Measurements from ENCODE around the gene DPPA2. TPM values are rescaled to one million over a fixed set of nuclear protein-coding genes. Genes with fewer than 3 reads are reported as not detected.
"Not testable (repeated sequence)": the region's sequence is repeated elsewhere in the genome, so short reads cannot be mapped to it uniquely, and the experiment has no call there.

Gene DPPA2
- polyA plus RNA-seq, result 0.03 TPM
- long read RNA-seq, donor 1, result 0 reads
- long read RNA-seq, donor 2, result 0 reads
- long read RNA-seq, donor 3, result 0 reads
- long read RNA-seq, donor 4, result 0 reads
- long read RNA-seq, donor 5, result 0 reads
- long read RNA-seq, donor 6, result 0 reads
- long read RNA-seq, donor 7, result 0 reads
- long read RNA-seq, donor 8, result 0 reads
- long read RNA-seq, donor 9, result 0 reads
- long read RNA-seq, donor 10, result 0 reads
- long read RNA-seq, donor 11, result 0 reads

DNA sequence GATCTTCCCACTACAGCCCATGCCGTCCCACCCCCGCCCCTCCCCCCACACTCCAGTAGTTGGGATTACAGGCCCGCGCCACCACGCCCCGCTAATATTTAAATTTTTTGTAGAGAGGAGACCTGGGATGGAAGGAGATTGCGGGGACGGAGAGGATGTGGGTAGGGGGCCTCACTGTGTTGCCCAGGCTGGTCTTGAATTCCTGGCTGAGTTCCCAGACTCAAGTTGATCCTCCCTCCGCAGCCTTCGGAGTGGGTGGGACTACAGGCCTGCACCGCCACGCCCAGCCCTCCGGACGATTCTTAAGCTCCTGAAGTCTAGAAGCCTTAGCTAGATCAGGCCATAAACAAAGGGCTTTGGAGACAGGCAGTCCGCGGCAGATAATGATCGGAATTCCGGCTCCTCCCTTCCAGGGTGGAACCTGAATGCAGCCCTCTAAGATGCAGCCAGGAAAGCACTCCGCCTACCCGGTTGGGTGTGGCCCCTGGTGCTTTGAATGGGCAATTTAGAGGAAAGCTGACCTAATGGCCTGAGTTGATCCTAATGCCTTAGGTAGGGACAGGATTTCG, at the start of gene DPPA2:
DPPA2 (minus strand) TSS at position 356 of the 569 bp plus-strand sequence. CDS start 1,975 bp downstream, outside the sequence.
- 100% methylated on average over 2 of the region's 21 CpGs for WGBS (ENCODE audit: insufficient coverage, low lambda C conversion rate)
- DNase-seq, result no peak
- H3K9me3 ChIP-seq (ENCODE audit: control insufficient read depth, low read depth, low read length), result no peaks in the 10 kb centered on the region
- H3K27me3 ChIP-seq (ENCODE audit: control insufficient read depth, insufficient read depth, low read length), result no peaks in the 10 kb centered on the region
- no peaks in the 10 kb centered on the region for H3K36me3 ChIP-seq (ENCODE audit: control insufficient read depth, insufficient read depth, low read length)
- H3K4me3 ChIP-seq (ENCODE audit: low read length), result no peak within 1 kb of the TSS
- H3K27ac ChIP-seq (ENCODE audit: low read length), result no peak within 1 kb of the TSS
- H3K4me1 ChIP-seq (ENCODE audit: control insufficient read depth, insufficient read depth, low read length), result no peaks in the 10 kb centered on the region

DNA sequence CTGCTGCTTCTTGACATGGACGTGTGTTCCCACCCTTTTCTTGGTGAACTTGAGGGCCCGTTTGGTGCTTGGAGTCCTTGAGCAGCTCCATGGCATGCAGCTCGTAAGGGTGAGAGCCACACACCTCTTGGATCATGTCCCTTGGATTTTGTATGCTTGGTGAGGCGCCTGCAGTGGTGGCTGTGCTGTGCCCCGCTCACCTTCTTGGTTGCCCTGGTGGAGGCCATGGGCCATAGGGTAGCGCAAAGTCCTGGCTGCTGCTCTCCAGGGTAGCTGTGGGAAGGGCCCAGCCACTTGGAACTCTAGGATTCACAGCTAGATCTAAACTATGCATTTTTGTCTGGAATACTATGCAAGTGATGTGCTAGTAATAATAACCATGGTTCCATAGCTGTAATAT, 47.8 kb upstream of the DPPA2 start:
- Histone ChIP-seq H3K27me3 (ENCODE audit: control insufficient read depth, insufficient read depth, low read length) (no peaks in the 10 kb centered on the region), H3K4me1 (ENCODE audit: control insufficient read depth, insufficient read depth, low read length) (no peaks in the 10 kb centered on the region), H3K36me3 (ENCODE audit: control insufficient read depth, insufficient read depth, low read length) (no peaks in the 10 kb centered on the region), H3K4me3 (ENCODE audit: low read length) (no peak overlapping the region), H3K9me3 (ENCODE audit: control insufficient read depth, low read depth, low read length) (no peaks in the 10 kb centered on the region), H3K27ac (ENCODE audit: low read length) (no peak overlapping the region)
- no peak for DNase-seq
- WGBS (ENCODE audit: insufficient coverage, low lambda C conversion rate), result no CpG with 5 or more reads among the region's 6 CpGs

DNA sequence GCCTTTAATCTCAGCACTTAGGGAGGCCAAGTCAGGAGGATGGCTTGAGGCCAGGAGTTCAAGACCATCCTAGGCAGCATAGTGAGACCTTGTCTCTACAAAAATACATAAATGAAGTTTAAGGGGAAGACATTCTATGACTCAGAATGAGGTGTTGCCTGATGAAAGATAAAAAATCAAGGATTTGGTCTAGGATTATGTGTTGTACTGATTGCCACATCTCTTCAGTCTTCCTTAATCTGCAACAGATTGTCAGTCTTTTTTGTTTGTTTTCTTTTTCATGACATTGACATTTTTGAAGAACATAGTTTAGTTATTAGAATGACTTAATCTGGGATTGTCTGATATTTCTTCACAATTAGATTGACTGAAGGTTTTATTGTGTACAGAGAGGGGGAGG, 47.3 kb upstream of the DPPA2 start:
- H3K27me3 ChIP-seq (ENCODE audit: control insufficient read depth, insufficient read depth, low read length), result no peaks in the 10 kb centered on the region
- DNase-seq, result no peak

GRCh38 chr3:109362823-109363222, 46.5 kb upstream of the DPPA2 start:
- no peak overlapping the region for H3K4me3 ChIP-seq (ENCODE audit: low read length)
- H3K4me1 ChIP-seq (ENCODE audit: control insufficient read depth, insufficient read depth, low read length), result no peaks in the 10 kb centered on the region
- H3K27me3 ChIP-seq (ENCODE audit: control insufficient read depth, insufficient read depth, low read length), result no peaks in the 10 kb centered on the region
- no peak overlapping the region for H3K27ac ChIP-seq (ENCODE audit: low read length)
- DNase-seq, result no peak
- WGBS (ENCODE audit: insufficient coverage, low lambda C conversion rate), result 100% methylated on average over 1 of the region's 4 CpGs
- H3K36me3 ChIP-seq (ENCODE audit: control insufficient read depth, insufficient read depth, low read length), result no peaks in the 10 kb centered on the region
- H3K9me3 ChIP-seq (ENCODE audit: control insufficient read depth, low read depth, low read length), result no peaks in the 10 kb centered on the region

More for the DNA sequence above, 47.3 kb upstream of the DPPA2 start:
- Histone ChIP-seq H3K27ac (ENCODE audit: low read length) (no peak overlapping the region), H3K4me1 (ENCODE audit: control insufficient read depth, insufficient read depth, low read length) (no peaks in the 10 kb centered on the region), H3K4me3 (ENCODE audit: low read length) (no peak overlapping the region), H3K36me3 (ENCODE audit: control insufficient read depth, insufficient read depth, low read length) (no peaks in the 10 kb centered on the region), H3K9me3 (ENCODE audit: control insufficient read depth, low read depth, low read length) (no peaks in the 10 kb centered on the region)

DNA sequence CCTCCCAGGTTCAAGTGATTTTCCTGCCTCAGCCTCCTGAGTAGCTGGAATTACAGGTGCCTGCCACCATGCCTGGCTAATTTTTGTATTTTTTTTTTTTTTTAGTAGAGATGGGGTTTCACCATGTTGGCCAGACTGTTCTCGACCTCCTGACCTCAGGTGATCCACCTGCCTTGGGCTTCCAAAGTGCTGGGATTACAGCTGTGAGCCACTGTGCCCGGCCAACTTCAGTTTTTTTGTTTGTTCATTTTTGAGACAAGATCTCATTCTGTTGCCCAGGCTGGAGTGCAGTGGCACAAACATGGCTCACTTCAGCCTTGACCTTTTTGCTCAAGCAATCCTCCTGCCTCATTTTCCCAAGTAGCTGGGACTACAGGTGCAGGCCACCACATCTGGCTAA, 42.5 kb upstream of the DPPA2 start:
- no CpG with 5 or more reads among the region's 2 CpGs for WGBS (ENCODE audit: insufficient coverage, low lambda C conversion rate)
- not testable (repeated sequence) for H3K27me3 ChIP-seq (ENCODE audit: control insufficient read depth, insufficient read depth, low read length)

GRCh38 chr3:109356442-109357155, 40.3 kb upstream of the DPPA2 start:
- Histone ChIP-seq H3K4me3 (ENCODE audit: low read length) (no peak overlapping the region), H3K27me3 (ENCODE audit: control insufficient read depth, insufficient read depth, low read length) (no peaks in the 10 kb centered on the region), H3K27ac (ENCODE audit: low read length) (no peak overlapping the region), H3K9me3 (ENCODE audit: control insufficient read depth, low read depth, low read length) (no peaks in the 10 kb centered on the region), H3K36me3 (ENCODE audit: control insufficient read depth, insufficient read depth, low read length) (no peaks in the 10 kb centered on the region), H3K4me1 (ENCODE audit: control insufficient read depth, insufficient read depth, low read length) (no peaks in the 10 kb centered on the region)
- 100% methylated on average over 1 of the region's 3 CpGs for WGBS (ENCODE audit: insufficient coverage, low lambda C conversion rate)
- no peak for DNase-seq

More for the DNA sequence above, 42.5 kb upstream of the DPPA2 start:
- H3K4me1 ChIP-seq (ENCODE audit: control insufficient read depth, insufficient read depth, low read length); H3K4me3 ChIP-seq (ENCODE audit: low read length); H3K36me3 ChIP-seq (ENCODE audit: control insufficient read depth, insufficient read depth, low read length); H3K27ac ChIP-seq (ENCODE audit: low read length); DNase-seq; H3K9me3 ChIP-seq (ENCODE audit: control insufficient read depth, low read depth, low read length): not testable (repeated sequence)

DNA sequence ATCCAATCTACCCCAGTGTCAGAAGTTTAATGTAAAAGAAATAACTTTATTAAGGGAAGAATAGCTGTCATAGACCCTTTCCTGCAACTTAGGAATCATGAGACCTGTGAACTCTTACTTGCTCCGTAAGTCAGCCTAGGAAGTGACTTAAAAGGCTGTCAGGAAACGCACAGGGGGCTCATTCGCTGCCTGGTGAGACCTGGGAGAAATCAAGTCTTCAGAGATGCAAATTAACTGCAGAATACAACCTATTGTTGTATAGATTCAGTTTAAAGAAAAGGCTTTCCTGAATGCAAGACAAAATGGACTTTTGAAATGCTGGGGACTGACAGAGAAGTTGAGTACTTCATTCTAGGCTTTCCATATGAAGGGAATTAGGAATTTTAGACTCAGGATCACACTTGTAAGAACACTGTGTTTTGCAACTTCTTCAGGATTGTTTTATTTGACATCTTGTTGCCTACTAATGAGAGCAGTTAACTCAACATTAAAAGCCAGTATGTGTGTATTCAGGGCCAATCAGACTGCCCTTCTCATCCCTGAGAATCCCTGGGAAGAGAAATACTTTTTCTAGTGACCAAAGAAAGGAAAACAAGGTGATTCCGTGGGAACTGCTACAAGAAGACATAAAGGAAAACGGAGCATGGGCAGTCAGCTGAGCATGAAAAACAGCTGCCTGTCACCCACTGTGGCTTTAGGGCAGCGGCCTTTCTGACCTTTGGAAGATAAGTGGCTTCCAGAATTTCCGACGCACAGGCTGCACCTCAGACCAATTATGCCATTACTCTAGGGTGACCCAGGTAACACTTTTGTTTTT, 39.5 kb upstream of the DPPA2 start:
- no peak for DNase-seq

DNA sequence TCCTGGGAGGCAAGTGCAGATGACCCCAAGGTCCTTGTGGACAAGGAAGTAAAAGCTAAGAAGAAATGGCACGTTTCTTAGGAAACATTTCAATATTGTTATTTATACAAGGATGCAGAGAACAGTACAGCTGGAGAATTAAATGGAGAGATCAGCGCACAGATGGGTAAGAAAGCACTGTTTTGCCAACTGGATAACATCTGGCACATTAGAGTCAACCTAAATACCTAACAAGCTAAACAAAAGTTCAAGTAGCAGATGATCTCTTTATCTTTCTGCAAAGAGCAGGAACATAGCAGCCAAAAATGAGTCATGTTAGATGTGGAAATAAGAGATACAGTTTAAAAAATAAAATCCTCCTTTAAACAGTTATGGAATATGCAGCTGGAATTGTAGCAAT, 36.7 kb upstream of the DPPA2 start:
- no peaks in the 10 kb centered on the region for H3K27me3 ChIP-seq (ENCODE audit: control insufficient read depth, insufficient read depth, low read length)
- DNase-seq, result no peak
- no peaks in the 10 kb centered on the region for H3K4me1 ChIP-seq (ENCODE audit: control insufficient read depth, insufficient read depth, low read length)
- no peak overlapping the region for H3K4me3 ChIP-seq (ENCODE audit: low read length)
- 67% methylated on average over 1 of the region's 2 CpGs for WGBS (ENCODE audit: insufficient coverage, low lambda C conversion rate)
- no peaks in the 10 kb centered on the region for H3K36me3 ChIP-seq (ENCODE audit: control insufficient read depth, insufficient read depth, low read length)
- H3K27ac ChIP-seq (ENCODE audit: low read length), result no peak overlapping the region
- peaks cover 2% of the 10 kb centered on the region for H3K9me3 ChIP-seq (ENCODE audit: control insufficient read depth, low read depth, low read length)

More for the DNA sequence above, 39.5 kb upstream of the DPPA2 start:
- no CpG with 5 or more reads among the region's 8 CpGs for WGBS (ENCODE audit: insufficient coverage, low lambda C conversion rate)
- H3K27ac ChIP-seq (ENCODE audit: low read length), result no peak overlapping the region
- H3K27me3 ChIP-seq (ENCODE audit: control insufficient read depth, insufficient read depth, low read length), result no peaks in the 10 kb centered on the region
- no peak overlapping the region for H3K4me3 ChIP-seq (ENCODE audit: low read length)
- H3K36me3 ChIP-seq (ENCODE audit: control insufficient read depth, insufficient read depth, low read length), result no peaks in the 10 kb centered on the region
- H3K4me1 ChIP-seq (ENCODE audit: control insufficient read depth, insufficient read depth, low read length), result no peaks in the 10 kb centered on the region
- H3K9me3 ChIP-seq (ENCODE audit: control insufficient read depth, low read depth, low read length), result no peaks in the 10 kb centered on the region

DNA sequence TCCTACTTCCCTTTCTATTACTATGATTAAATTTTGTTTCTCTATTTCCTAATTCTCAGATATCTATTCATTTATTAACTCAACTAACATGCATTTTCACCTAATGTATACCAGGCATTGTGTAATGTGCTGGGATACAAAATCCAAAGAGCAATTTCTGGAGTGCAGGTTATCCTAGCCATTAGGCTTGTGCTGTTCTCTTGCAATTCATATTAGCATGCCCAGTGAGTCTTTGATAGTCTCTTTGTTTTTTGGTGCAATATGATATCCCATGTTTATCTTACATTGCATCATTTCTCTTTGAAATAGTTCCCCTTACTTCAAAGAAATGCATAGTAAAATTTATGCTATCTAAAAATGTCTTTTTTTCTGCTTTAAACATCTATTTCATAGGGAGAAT, 34.9 kb upstream of the DPPA2 start:
- no peaks in the 10 kb centered on the region for H3K4me1 ChIP-seq (ENCODE audit: control insufficient read depth, insufficient read depth, low read length)
- no peak overlapping the region for H3K27ac ChIP-seq (ENCODE audit: low read length)
- no peak overlapping the region for H3K4me3 ChIP-seq (ENCODE audit: low read length)
- no peaks in the 10 kb centered on the region for H3K27me3 ChIP-seq (ENCODE audit: control insufficient read depth, insufficient read depth, low read length)
- H3K9me3 ChIP-seq (ENCODE audit: control insufficient read depth, low read depth, low read length), result peaks cover 2% of the 10 kb centered on the region
- no peak for DNase-seq
- no peaks in the 10 kb centered on the region for H3K36me3 ChIP-seq (ENCODE audit: control insufficient read depth, insufficient read depth, low read length)

DNA sequence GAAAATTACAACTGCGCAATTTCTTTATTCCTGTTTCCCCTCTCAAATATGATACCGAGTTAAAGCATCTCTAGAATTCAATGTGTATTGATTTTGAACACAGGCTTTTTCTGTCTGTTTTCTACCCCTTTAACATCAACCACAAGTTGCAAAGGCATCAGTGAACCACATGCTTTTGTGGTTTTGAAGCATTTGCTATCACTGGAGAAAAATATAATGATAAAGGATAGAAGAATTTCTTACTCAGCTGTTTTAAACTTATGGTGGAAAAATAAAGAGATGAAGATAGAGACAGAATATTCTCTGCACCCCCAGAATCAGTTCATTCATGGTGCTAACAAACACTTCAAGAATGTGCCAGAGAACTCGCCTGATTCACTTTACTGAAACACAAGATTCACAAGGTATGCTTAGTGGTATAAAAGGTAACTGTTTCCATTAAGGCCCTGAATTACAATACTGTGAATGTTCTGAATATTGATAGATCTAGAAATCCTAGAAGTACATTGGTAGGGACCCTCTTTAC, 30.5 kb upstream of the DPPA2 start:
- 92% methylated on average over 2 of the region's 3 CpGs for WGBS (ENCODE audit: insufficient coverage, low lambda C conversion rate)
- Histone ChIP-seq H3K27me3 (ENCODE audit: control insufficient read depth, insufficient read depth, low read length) (no peaks in the 10 kb centered on the region), H3K36me3 (ENCODE audit: control insufficient read depth, insufficient read depth, low read length) (no peaks in the 10 kb centered on the region), H3K9me3 (ENCODE audit: control insufficient read depth, low read depth, low read length) (peaks cover 2% of the 10 kb centered on the region), H3K27ac (ENCODE audit: low read length) (no peak overlapping the region), H3K4me1 (ENCODE audit: control insufficient read depth, insufficient read depth, low read length) (no peaks in the 10 kb centered on the region), H3K4me3 (ENCODE audit: low read length) (no peak overlapping the region)
- DNase-seq, result no peak

All from large intestine (tissue), 12 donors.